B cell (primary cell): Measurements from ENCODE around the gene KRTAP5-8. TPM values are rescaled to one million over a fixed set of nuclear protein-coding genes. Genes with fewer than 3 reads are reported as not detected.

Source experiments
- ATAC-seq: fragments of 200-7000 bp; cut with Tn5 transposase; one replicate; pipeline ENCODE4 v1.10.0; 2021; ENCODE audit warnings: low read depth, mild to moderate bottlenecking, moderate number of reproducible peaks, moderate library complexity
- CTCF ChIA-PET: fragments of 350-600 bp; sonication (Branson Sonifier 250); formaldehyde crosslinking; loops from one replicate; lab custom pipeline; 2021; ENCODE audit warnings: antibody characterized with exemption, inconsistent platforms; lab: Charles Lee
- POLR2A ChIA-PET: fragments of 350-600 bp; sonication (Branson Sonifier 250); formaldehyde crosslinking; loops from one replicate; lab custom pipeline; 2021; ENCODE audit warnings: antibody characterized with exemption; lab: Charles Lee
- DNase-seq: peaks from one replicate; pipeline ENCODE4 v3.0.0; 2013
- H2AFZ ChIP-seq: 2 replicates; pipeline ENCODE4 v1.6.1; 2012; ENCODE audit warnings: mild to moderate bottlenecking, low read depth, low read length; ENCODE audit not compliant: insufficient read depth, poor library complexity, severe bottlenecking
- H3K27ac ChIP-seq, 2 donors: 1 replicate in 1 of 2; 2 replicates in 1 of 2; pipeline ENCODE4 v1.5.1; 2012 to 2013; ENCODE audit warnings: low read length in 2 of 2, mild to moderate bottlenecking in 2 of 2, moderate library complexity in 1 of 2
- H3K27me3 ChIP-seq, 4 experiments: fragments of 200-600 bp in 1 of 4; sonication (generic) in 1 of 4; replicated peaks in 1 of 4; 1 replicate in 2 of 4; 2 replicates in 2 of 4; pipeline versions ENCODE4 v1.6.1 to v1.7.0; 2013 to 2016; ENCODE audit warnings: low read length in 3 of 4, mild to moderate bottlenecking in 2 of 4, mixed read lengths in 1 of 4, moderate library complexity in 1 of 4; ENCODE audit not compliant: insufficient read depth in 4 of 4, control insufficient read depth in 3 of 4; ENCODE audit errors: control extremely low read depth in 1 of 4
- H3K36me3 ChIP-seq, 2 experiments: replicated peaks in 1 of 2; 1 replicate in 1 of 2; 2 replicates in 1 of 2; pipeline versions ENCODE4 v1.6.1 to v1.7.1; 2013; ENCODE audit warnings: low read length in 1 of 2; ENCODE audit not compliant: insufficient read depth in 2 of 2, control insufficient read depth in 1 of 2; ENCODE audit errors: control extremely low read depth in 1 of 2, extremely low read depth in 1 of 2
- H3K4me1 ChIP-seq, 2 donors: fragments of 200-600 bp in 1 of 2; sonication (generic) in 1 of 2; 1 replicate in 1 of 2; 2 replicates in 1 of 2; pipeline versions ENCODE4 v1.5.1 to v1.6.1; 2013 to 2017; ENCODE audit warnings: low read length in 2 of 2; ENCODE audit not compliant: control insufficient read depth in 2 of 2, insufficient read depth in 2 of 2
- H3K4me2 ChIP-seq: replicated peaks from 2 replicates; pipeline ENCODE3; 2012; ENCODE audit warnings: mild to moderate bottlenecking, low read depth, low read length; ENCODE audit not compliant: poor library complexity, severe bottlenecking
- H3K4me3 ChIP-seq, 5 experiments: fragments of 200-600 bp in 1 of 5; sonication (generic) in 1 of 5; 1 replicate in 3 of 5; 2 replicates in 2 of 5; pipeline versions ENCODE4 v1.5.1 to v1.7.0; 2011 to 2016; ENCODE audit warnings: low read length in 4 of 5, mild to moderate bottlenecking in 4 of 5, low read depth in 2 of 5, control low read depth in 1 of 5, moderate library complexity in 1 of 5; ENCODE audit not compliant: insufficient read depth in 1 of 5; ENCODE audit errors: control extremely low read depth in 1 of 5, extremely low read depth in 1 of 5
- H3K79me2 ChIP-seq: fragments of 200-600 bp; sonication (generic); one replicate; pipeline ENCODE4 v1.6.0; 2016; ENCODE audit warnings: low read length; ENCODE audit not compliant: control insufficient read depth, insufficient read depth
- H3K9ac ChIP-seq: fragments of 200-600 bp; sonication (generic); 2 replicates; pipeline ENCODE4 v1.6.1; 2017; ENCODE audit warnings: mild to moderate bottlenecking, low read length, moderate library complexity
- H3K9me3 ChIP-seq, 3 donors: one replicate each; pipeline versions ENCODE4 v1.6.1 to v1.7.1; 2013; ENCODE audit warnings: low read length in 2 of 3; ENCODE audit not compliant: control insufficient read depth in 2 of 3, insufficient read depth in 1 of 3; ENCODE audit errors: control extremely low read depth in 1 of 3
- H4K20me1 ChIP-seq: 2 replicates; pipeline ENCODE4 v1.6.0; 2012; ENCODE audit warnings: mild to moderate bottlenecking, low read length; ENCODE audit not compliant: insufficient read depth, control insufficient read depth, poor library complexity, severe bottlenecking
- H3K27ac Mint-ChIP-seq: one replicate; pipeline ENCODE4 v1.8.0; 2021; ENCODE audit warnings: mixed read lengths
- H3K27me3 Mint-ChIP-seq: one replicate; pipeline ENCODE4 v1.8.0; 2021; ENCODE audit warnings: mixed read lengths
- H3K4me1 Mint-ChIP-seq: one replicate; pipeline ENCODE4 v1.8.0; 2021; ENCODE audit warnings: mixed read lengths
- H3K4me3 Mint-ChIP-seq: one replicate; pipeline ENCODE4 v1.8.0; 2021; ENCODE audit warnings: mixed read lengths
- H3K9me3 Mint-ChIP-seq: one replicate; pipeline ENCODE4 v1.8.0; 2022; ENCODE audit warnings: mixed read lengths; ENCODE audit not compliant: insufficient read depth
- CTCF ChIP-seq: fragments of 200-600 bp; IDR thresholded peaks from one replicate; pipeline ENCODE4 v1.8.0; 2022; ENCODE audit warnings: antibody characterized with exemption, mild to moderate bottlenecking
- EZH2 ChIP-seq: IDR thresholded peaks from 2 replicates; pipeline ENCODE4 v1.6.1; 2012; ENCODE audit warnings: borderline replicate concordance, low read depth, mild to moderate bottlenecking, moderate library complexity, low read length; ENCODE audit not compliant: insufficient read depth, poor library complexity, severe bottlenecking
- WGBS: methylation state at CpG from one replicate; pipeline ENCODE4 v1.1.5; 2013; ENCODE audit warnings: missing lambda C conversion rate; ENCODE audit not compliant: insufficient coverage; 5-methylcytosine and 5-hydroxymethylcytosine counted together
- intact Hi-C: fragments of 100-400 bp; cut with micrococcal nuclease; formaldehyde crosslinking; loops from one replicate; pipeline ENCODE4 v1.10.0; 2022
- polyA plus RNA-seq: library from polyadenylated mRNA; depleted of rRNA; stranded (reverse); fragments of >200 nt; gene quantifications from 2 replicates; pipeline ENCODE4 v1.2.3, GENCODE V29; 2012
- total RNA-seq, 2 donors: library from RNA; stranded (reverse); fragments of 120-200 nt in 1 of 2; gene quantifications; 1 replicate in 1 of 2; 2 replicates in 1 of 2; pipeline versions ENCODE4 v1.2.3 to v1.2.4, GENCODE V29; 2013 to 2022

KRTAP5-8 gene
- total and polyA plus RNA-seq, 2 donors (not counting 1 experiment from before 2014, with no cell fraction given): 0.10 to 0.49 TPM

DNA sequence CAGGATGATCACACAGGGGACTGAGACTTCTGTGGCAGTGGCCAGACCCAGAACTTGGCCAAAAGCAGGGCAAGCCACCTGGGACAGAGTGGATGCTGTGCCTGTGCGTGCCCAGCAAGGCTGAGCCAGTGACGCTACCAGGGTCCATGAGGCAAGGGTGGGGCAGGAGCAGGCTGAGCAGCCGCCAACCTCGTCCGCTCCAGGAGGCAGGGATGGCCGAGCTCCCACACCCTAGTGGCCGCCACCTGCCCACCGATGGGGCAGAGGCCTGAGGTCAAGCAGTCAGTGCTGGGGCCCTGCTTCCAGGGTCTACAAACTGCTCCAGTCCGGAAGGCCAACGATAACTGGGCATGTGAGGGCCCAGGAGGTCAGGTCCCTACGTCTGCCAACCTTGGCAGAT is 17.7 kb downstream of the KRTAP5-8 start:
- intact Hi-C loops: no loop called here
- Histone ChIP-seq H3K36me3 (no peaks in the 10 kb centered on the region), H3K27ac (no peak overlapping the region), H3K4me1 (no peaks in the 10 kb centered on the region), H3K4me2 (no peak overlapping the region), H3K27me3 (peaks cover 0 to 9% (median 1%) of the 10 kb centered on the region in 4 experiments), H2AFZ (no peak overlapping the region), H4K20me1 (no peaks in the 10 kb centered on the region), H3K4me3 (no peak overlapping the region), H3K9ac (no peak overlapping the region), H3K79me2 (no peaks in the 10 kb centered on the region), H3K9me3 (no peaks in the 10 kb centered on the region)
- ChIA-PET POLR2A (no interaction called here), CTCF (no interaction called here)
- DNase-seq (no peak), ATAC-seq (no peak)
- TF ChIP-seq CTCF (no peak), EZH2 (no peak)
- Mint-ChIP-seq H3K4me3 (no peak overlapping the region), H3K27me3 (peaks cover 20% of the 10 kb centered on the region), H3K4me1 (peaks cover 7% of the 10 kb centered on the region), H3K9me3 (peaks cover 2% of the 10 kb centered on the region), H3K27ac (no peak overlapping the region)
- WGBS: 88% methylated on average over 10 of the region's 11 CpGs

DNA sequence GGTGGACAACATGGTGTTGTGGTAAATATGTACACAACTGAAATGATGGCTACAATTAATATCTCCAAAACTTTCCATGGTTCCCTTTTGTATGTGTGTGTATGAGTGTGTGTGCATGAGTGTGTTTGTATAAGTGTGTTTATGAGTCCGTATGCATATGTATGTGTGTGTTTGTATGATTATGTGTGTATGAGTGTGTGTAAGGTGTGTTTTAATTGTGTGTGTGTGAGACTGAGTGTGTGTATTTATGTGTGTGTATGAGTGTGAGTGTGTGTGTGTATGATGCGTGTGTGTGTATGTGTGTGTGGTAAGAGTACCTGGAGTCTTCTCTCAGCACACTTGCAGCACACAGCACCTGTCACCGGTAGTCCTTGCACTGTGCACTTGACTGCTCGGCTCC is 18.2 kb downstream of the KRTAP5-8 start:
- no peaks in the 10 kb centered on the region for H4K20me1 ChIP-seq
- H3K4me3 ChIP-seq: no peak overlapping the region
- no peaks in the 10 kb centered on the region for H3K79me2 ChIP-seq
- no peak for DNase-seq
- no peaks in the 10 kb centered on the region for H3K36me3 ChIP-seq
- 92% methylated on average over 1 of the region's 4 CpGs for WGBS
- no peaks in the 10 kb centered on the region for H3K4me1 ChIP-seq
- peaks cover 0 to 9% (median 3%) of the 10 kb centered on the region in 4 experiments for H3K27me3 ChIP-seq
- Mint-ChIP-seq H3K9me3 (peaks cover 2% of the 10 kb centered on the region), H3K27me3 (peaks cover 23% of the 10 kb centered on the region), H3K4me1 (peaks cover 6% of the 10 kb centered on the region), H3K27ac (no peak overlapping the region), H3K4me3 (no peak overlapping the region)
- H2AFZ ChIP-seq: no peak overlapping the region
- no peak for TF ChIP-seq CTCF
- no peak for TF ChIP-seq EZH2
- no peaks in the 10 kb centered on the region for H3K9me3 ChIP-seq
- ATAC-seq: no peak
- CTCF ChIA-PET: no interaction called here
- intact Hi-C loops: no loop called here
- H3K27ac ChIP-seq: no peak overlapping the region
- POLR2A ChIA-PET: no interaction called here
- no peak overlapping the region for H3K9ac ChIP-seq
- H3K4me2 ChIP-seq: no peak overlapping the region
